22Rv1 (cell line): Measurements from ENCODE around the gene DCUN1D1.

Experiments used
- ZFX ChIP-seq: fragments of 450-650 bp; IDR thresholded peaks from 2 replicates; pipeline ENCODE4 v1.6.1; 2017; ENCODE audit warnings: antibody characterized with exemption, borderline replicate concordance
- TF ChIP-seq, protein P1 (sequence below): fragments of 450-650 bp; IDR thresholded peaks from 2 replicates; pipeline ENCODE4 v1.5.1; 2017; ENCODE audit warnings: mild to moderate bottlenecking

DNA sequence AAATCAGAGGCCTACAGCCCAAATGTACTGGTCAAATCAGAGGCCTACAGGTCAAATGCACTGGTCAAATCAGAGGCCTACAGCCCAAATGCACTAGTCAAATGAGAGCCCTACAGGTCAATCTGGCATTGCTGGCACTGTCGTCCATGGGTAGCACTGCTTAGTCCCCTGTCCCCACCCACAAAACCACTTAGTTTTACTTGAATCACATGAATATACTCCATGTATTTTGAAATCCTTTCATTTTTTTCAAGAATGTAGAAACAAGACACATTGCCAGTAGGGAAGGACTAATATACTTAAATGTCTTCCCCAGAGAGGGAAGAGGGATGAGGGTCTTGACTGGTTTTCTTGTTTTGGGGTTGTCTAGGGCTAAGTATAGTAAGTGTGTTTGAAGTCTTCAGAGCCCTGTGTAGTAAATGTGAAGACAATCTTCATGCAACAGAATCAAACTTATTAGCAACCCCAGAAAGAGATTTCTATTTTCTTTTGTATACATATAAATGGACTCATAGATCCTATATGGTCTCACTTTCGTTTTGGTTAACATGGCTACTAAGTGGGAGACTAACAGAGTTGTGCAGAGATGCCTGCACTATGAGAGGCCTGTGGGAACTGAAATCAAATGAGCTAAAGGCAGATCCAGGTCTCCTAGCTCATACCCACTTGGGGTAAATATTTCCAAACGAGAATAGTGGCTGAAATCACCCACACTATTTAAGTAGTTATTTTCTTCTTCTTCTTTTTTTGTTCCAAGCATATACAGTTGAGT lies 38.3 kb upstream of the DCUN1D1 start:
- TF ChIP-seq, protein P1, sequence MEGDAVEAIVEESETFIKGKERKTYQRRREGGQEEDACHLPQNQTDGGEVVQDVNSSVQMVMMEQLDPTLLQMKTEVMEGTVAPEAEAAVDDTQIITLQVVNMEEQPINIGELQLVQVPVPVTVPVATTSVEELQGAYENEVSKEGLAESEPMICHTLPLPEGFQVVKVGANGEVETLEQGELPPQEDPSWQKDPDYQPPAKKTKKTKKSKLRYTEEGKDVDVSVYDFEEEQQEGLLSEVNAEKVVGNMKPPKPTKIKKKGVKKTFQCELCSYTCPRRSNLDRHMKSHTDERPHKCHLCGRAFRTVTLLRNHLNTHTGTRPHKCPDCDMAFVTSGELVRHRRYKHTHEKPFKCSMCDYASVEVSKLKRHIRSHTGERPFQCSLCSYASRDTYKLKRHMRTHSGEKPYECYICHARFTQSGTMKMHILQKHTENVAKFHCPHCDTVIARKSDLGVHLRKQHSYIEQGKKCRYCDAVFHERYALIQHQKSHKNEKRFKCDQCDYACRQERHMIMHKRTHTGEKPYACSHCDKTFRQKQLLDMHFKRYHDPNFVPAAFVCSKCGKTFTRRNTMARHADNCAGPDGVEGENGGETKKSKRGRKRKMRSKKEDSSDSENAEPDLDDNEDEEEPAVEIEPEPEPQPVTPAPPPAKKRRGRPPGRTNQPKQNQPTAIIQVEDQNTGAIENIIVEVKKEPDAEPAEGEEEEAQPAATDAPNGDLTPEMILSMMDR, result no peak
- TF ChIP-seq ZFX, result no peak
